H7 (cell line): ENCODE data around the gene APEH. TPM values are rescaled to one million over a fixed set of nuclear protein-coding genes. Genes with fewer than 3 reads are reported as not detected.

Experiments used
- DNase-seq: peaks from one replicate; pipeline ENCODE4 v3.0.0; 2012
- H3K27me3 ChIP-seq: 2 replicates; pipeline ENCODE4 v1.6.0; 2011; ENCODE audit warnings: mild to moderate bottlenecking, low read length; ENCODE audit not compliant: control insufficient read depth, insufficient read depth
- H3K36me3 ChIP-seq: replicated peaks from 2 replicates; pipeline ENCODE4 v1.5.1; 2011; ENCODE audit warnings: low read length; ENCODE audit not compliant: control insufficient read depth, insufficient read depth
- H3K4me3 ChIP-seq: 2 replicates; pipeline ENCODE4 v1.5.1; 2011; ENCODE audit warnings: low read depth, mild to moderate bottlenecking, control low read depth, low read length, moderate library complexity; ENCODE audit not compliant: insufficient read depth
- total RNA-seq: library from RNA; depleted of rRNA; stranded (reverse); fragments of >200 nt; shearing (Covaris generic); gene quantifications from 2 replicates; pipeline ENCODE4 v1.2.3, GENCODE V29; 2014

Gene APEH
- total RNA-seq, 1 experiment from 2014 or later: 260 TPM

- H3K27me3 ChIP-seq: no peaks in the 10 kb centered on the region
- H3K36me3 ChIP-seq: peaks cover 10% of the 10 kb centered on the region
- DNase-seq: peak; percentile 83
These were observed 26.4 kb downstream of the APEH start for GRCh38 chr3:49700453-49701128.

GRCh38 chr3:49701388-49702077 lies 27.4 kb downstream of the APEH start:
- H3K36me3 ChIP-seq: peaks cover 13% of the 10 kb centered on the region
- H3K4me3 ChIP-seq: no peak overlapping the region
- peak; percentile 93 for DNase-seq
- no peaks in the 10 kb centered on the region for H3K27me3 ChIP-seq

More at GRCh38 chr3:49700453-49701128, 26.4 kb downstream of the APEH start:
- H3K4me3 ChIP-seq: no peak overlapping the region

GRCh38 chr3:49702672-49703071 lies 28.5 kb downstream of the APEH start:
- Histone ChIP-seq H3K27me3 (no peaks in the 10 kb centered on the region), H3K4me3 (no peak overlapping the region), H3K36me3 (peaks cover 13% of the 10 kb centered on the region)
- DNase-seq: no peak

GRCh38 chr3:49703443-49703927 lies 29.3 kb downstream of the APEH start:
- Histone ChIP-seq H3K36me3 (peaks cover 13% of the 10 kb centered on the region), H3K27me3 (no peaks in the 10 kb centered on the region), H3K4me3 (no peak overlapping the region)
- DNase-seq: peak; percentile 97

- no peaks in the 10 kb centered on the region for H3K27me3 ChIP-seq
- DNase-seq: no peak
- no peak overlapping the region for H3K4me3 ChIP-seq
- H3K36me3 ChIP-seq: peaks cover 13% of the 10 kb centered on the region
These were observed 29.8 kb downstream of the APEH start for GRCh38 chr3:49703956-49704355.

- Histone ChIP-seq H3K27me3 (no peaks in the 10 kb centered on the region), H3K4me3 (no peak overlapping the region), H3K36me3 (peaks cover 13% of the 10 kb centered on the region)
- DNase-seq: no peak
These were observed 30.5 kb downstream of the APEH start for GRCh38 chr3:49704629-49705028.

- no peak for DNase-seq
- H3K27me3 ChIP-seq: no peaks in the 10 kb centered on the region
- no peak overlapping the region for H3K4me3 ChIP-seq
- peaks cover 11% of the 10 kb centered on the region for H3K36me3 ChIP-seq
These were observed 31.3 kb downstream of the APEH start for GRCh38 chr3:49705390-49705960.

GRCh38 chr3:49706456-49707112 lies 32.4 kb downstream of the APEH start:
- no peaks in the 10 kb centered on the region for H3K27me3 ChIP-seq
- H3K4me3 ChIP-seq: no peak overlapping the region
- H3K36me3 ChIP-seq: peaks cover 11% of the 10 kb centered on the region
- DNase-seq: no peak

- H3K4me3 ChIP-seq: no peak overlapping the region
- peaks cover 7% of the 10 kb centered on the region for H3K36me3 ChIP-seq
- no peaks in the 10 kb centered on the region for H3K27me3 ChIP-seq
- no peak for DNase-seq
These were observed 32.9 kb downstream of the APEH start for GRCh38 chr3:49707113-49707480.

- Histone ChIP-seq H3K4me3 (no peak overlapping the region), H3K27me3 (no peaks in the 10 kb centered on the region), H3K36me3 (peaks cover 6% of the 10 kb centered on the region)
- no peak for DNase-seq
These were observed 35.7 kb downstream of the APEH start for GRCh38 chr3:49709852-49710251.

- no peak overlapping the region for H3K4me3 ChIP-seq
- no peaks in the 10 kb centered on the region; the same call in 1 of the 2 replicates for H3K36me3 ChIP-seq
- no peaks in the 10 kb centered on the region for H3K27me3 ChIP-seq
- DNase-seq: no peak
These were observed 37.3 kb downstream of the APEH start for GRCh38 chr3:49711489-49711888.

- no peak for DNase-seq
- Histone ChIP-seq H3K4me3 (no peak overlapping the region), H3K36me3 (no peaks in the 10 kb centered on the region; the same call in 1 of the 2 replicates), H3K27me3 (no peaks in the 10 kb centered on the region)
These were observed 38.0 kb downstream of the APEH start for GRCh38 chr3:49712166-49712565.

- peak; percentile 60 for DNase-seq
- H3K36me3 ChIP-seq: no peaks in the 10 kb centered on the region; the same call in 1 of the 2 replicates
- H3K4me3 ChIP-seq: no peak overlapping the region
- H3K27me3 ChIP-seq: no peaks in the 10 kb centered on the region
These were observed 38.6 kb downstream of the APEH start for GRCh38 chr3:49712631-49713317.
